GM18499 (cell line): ENCODE measurements around the gene PCSK2.

ENCODE experiments used
- ATAC-seq: cut with Tn5 transposase; IDR thresholded peaks from one replicate; pipeline ENCODE4 v1.9.1; 2021; ENCODE audit warnings: moderate number of reproducible peaks; ENCODE audit not compliant: insufficient read depth, unreplicated experiment

Gene PCSK2

DNA sequence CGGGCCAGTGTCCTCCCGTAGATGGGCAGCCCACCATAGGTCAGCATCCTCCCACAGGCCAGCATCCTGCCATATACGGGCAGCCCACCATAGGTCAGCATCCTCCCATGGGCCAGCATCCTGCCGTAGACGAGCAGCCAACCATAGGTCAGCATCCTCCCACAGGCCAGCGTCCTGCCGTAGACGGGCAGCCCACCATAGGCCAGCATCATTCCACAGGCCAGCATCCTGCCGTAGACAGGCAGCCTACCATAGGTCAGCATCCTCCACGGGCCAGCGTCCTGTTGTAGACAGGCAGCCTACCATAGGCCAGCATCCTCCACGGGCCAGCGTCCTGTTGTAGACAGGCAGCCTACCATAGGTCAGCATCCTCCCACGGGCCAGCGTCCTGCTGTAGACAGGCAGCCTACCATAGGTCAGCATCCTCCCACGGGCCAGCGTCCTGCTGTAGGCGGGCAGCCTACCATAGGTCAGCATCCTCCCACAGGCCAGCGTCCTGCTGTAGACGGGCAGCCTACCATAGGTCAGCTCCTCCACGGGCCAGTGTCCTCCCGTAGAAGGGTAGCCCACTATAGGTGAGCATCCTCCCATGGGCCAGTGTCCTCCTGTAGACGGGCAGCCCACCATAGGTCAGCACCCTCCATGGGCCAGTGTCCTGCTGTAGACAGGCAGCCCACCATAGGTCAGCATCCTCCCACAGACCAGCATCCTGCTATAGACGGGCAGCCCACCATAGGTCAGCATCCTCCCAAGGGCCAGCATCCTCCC lies 241.4 kb downstream of the PCSK2 start:
- ATAC-seq: no peak

DNA sequence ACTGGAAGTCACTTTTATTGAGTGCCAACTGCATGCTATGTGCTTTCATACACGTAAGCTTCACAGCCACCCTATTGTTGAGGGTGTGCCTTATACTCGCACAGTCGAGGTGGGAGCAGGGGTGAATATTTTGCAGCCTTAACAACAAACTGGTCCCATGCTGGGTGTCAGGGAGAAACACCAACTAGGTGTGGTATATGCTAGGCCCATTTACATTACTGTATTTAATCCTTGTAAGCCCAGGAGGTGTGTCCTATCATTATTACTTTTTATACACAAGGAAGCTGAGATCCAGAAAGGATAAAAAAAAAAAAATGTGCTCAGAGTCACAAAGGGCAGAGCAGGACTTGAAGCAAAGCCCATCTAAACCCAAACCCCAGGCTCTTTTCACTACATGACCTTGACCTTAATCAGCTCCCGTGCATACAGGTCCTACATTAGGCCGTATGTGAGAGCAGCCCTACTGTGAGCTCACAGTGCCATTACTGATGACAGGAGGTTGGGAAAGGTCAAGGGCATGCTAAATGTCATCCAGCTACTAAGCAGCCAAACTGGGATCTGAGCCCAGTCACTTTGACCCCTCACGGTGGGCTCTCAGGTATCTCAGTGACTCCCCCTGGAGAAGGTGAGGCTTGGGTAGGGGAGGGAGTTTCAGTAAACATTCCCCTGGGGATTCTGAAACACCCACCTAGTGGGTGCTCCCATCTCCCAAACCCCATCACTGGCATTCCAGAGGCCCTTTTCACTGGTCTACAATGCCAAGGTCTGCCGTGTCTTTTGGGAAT lies 242.6 kb downstream of the PCSK2 start:
- ATAC-seq: no peak

DNA sequence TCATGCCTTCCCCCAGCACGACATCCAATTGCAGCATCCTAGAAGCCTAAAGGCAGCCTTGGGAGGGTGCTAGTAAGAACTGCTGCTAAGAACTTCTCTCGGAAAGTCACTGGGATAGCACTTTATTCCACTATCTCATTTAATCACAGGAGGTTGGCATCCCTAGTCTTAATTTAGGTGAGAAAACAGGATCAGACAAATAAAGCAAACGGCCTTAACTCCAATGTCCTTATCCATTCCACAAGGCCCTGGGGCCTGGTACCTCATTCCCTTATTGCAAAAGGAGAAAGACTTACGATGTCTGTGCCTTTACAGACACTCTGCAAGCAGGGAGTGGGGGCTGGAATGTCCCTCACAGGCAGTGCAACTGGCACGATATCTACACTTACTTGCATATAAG lies 243.7 kb downstream of the PCSK2 start:
- no peak for ATAC-seq

DNA sequence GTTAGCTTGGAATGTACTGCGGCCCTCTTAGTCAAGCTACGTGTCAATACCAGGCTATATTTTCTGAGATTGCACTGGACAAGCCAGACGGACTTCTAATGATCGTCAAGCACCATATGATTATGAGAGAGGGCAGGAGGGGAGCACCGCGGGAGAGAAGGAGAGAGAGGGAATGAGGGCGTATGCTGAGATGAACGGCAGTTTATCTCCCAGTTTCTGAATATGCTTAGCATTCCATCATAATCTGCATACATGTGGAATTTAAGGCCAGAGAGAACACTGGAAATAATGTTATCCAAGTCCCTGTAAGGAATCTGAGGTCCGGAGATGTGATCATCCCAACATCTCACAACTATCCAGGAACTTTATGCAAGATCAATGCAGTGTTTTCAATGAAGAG lies 244.1 kb downstream of the PCSK2 start:
- ATAC-seq: no peak

DNA sequence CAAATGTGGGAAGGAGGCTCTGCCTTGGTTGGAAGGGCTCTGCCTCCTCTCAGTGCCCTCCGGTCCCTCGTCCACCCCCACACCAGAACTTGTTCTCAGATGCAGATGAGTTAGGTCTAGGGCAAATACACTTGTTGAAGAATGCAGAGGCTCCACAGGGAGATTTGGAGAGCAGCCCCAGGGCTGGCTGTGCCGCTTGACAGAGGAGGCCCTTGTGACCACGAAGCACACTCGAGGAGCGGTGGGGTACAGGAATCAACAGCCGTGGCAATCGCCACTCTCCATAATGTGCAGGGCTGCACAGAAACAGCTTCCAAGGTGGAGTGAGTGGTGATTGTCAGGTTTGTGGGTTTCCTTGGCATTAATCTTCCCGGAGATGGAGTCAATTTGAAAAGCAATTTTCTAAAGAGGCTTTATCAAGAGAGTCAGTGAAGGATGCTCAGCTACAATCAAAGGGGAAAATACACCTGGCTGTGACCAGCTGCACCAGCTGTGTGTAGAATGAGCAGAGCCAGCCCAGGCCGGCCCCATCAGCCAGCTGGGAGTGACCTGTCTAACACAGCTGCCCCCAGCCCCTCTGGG lies 244.9 kb downstream of the PCSK2 start:
- ATAC-seq: no peak

DNA sequence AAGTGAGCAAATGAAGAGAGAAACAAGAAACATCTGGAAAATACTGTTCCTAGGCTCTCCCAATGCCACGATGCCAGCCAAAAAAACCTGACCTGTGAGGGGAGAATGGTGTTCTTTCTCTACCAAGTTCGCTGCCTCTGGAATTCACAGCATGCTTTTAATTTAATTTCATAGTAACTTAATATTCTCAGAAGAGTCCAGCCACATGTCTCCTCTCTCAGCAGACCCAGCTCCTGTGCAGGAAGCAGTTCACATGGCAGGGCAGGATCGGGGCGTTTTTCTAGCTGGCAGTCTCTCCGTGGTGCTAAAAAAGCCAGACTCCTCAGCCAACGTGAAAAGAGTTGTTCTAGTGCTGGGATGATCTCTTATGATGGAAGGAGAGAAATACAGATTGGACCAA lies 246.8 kb downstream of the PCSK2 start:
- no peak for ATAC-seq

DNA sequence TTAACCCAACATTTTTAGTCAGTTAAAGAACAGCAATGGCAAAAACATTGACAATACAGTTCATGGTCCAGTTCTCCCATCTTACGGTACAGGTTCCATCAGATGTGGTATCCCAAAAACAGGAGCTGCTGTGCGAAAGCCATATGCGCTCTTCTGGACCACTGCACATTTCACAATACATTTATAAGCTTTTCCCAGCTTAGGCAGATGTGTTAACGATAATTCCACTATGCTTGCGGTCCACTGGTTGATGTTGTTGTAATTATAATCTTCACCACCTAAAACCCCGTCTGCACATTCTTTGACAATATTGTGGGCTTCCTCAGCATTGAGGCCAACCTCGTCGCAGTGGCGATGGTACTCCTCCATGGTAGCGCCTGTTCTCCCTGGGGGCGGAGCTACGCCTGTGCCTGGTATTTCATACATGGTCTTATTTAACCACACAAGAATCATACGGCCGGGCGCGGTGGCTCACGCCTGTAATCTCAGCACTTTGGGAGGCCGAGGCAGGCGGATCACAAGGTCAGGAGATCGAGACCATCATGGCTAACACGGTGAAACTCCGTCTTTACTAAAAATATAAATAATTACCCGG lies 252.3 kb downstream of the PCSK2 start:
- ATAC-seq: no peak

DNA sequence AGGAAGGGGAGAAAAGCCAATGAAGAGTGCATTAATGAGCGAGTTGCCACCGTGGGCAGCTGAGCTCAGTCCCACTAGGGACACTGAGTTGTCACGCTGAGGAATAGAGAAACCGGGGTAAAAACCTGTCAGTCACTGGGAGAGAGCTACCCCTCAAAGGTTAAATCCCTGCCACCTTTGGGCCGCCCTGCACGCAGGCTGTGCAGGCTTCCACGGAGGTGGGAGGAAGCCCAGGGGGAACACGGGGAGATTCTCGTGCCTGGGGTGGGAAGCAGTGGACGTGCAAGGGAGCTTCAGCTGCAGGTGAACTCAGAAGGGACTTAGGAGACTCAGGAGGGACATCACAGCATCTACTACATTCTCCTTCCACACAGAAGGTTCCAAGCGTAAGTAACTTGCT lies 253.9 kb downstream of the PCSK2 start:
- ATAC-seq: no peak

DNA sequence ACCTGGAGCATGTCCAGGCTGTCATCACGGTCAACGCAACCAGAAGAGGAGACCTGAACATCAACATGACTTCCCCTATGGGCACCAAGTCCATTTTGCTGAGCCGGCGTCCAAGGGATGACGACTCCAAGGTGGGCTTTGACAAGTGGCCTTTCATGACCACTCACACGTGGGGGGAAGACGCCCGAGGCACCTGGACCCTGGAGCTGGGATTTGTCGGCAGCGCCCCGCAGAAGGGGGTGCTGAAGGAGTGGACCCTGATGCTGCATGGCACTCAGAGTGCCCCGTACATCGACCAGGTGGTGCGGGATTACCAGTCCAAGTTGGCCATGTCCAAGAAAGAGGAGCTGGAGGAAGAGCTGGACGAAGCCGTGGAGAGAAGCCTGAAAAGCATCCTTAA lies 254.8 kb downstream of the PCSK2 start:
- no peak for ATAC-seq

DNA sequence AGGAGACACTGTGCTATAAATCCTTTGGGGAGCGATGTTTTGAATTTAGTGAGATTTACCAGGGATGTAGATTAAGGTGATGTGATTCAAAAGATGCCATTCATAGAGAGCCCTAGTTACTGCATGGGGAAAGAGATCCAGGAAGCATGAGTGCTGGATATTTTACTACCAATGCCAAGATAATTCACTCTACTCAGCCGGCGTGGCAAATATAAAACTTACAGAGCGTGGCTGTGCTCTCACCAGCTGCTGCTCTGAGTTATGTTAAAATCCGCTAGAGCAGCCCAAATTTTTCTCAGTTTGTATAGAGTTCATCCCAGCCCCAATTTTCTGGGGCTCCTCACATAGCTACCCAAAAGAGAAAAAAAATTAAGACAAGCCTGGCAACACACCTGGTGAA lies 255.7 kb downstream of the PCSK2 start:
- ATAC-seq: no peak

DNA sequence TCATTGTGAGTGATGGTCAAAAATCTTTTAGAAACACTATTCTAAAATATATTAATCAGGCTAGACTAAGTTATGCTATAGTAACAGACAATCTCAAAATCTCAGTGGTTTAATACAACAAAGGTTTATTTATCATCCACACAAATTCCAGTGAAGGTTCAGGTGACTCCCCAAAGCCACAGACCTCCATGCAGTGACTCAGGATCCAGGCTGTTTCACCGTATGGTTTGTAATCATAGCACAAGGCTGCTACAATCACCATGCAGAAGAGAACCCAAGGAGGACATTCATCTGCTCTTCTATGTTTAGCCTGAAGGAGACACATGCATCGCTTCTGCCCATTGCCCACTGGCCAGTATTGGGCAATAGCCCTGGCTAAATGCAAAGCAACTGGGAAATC lies 258.2 kb downstream of the PCSK2 start:
- ATAC-seq: no peak

DNA sequence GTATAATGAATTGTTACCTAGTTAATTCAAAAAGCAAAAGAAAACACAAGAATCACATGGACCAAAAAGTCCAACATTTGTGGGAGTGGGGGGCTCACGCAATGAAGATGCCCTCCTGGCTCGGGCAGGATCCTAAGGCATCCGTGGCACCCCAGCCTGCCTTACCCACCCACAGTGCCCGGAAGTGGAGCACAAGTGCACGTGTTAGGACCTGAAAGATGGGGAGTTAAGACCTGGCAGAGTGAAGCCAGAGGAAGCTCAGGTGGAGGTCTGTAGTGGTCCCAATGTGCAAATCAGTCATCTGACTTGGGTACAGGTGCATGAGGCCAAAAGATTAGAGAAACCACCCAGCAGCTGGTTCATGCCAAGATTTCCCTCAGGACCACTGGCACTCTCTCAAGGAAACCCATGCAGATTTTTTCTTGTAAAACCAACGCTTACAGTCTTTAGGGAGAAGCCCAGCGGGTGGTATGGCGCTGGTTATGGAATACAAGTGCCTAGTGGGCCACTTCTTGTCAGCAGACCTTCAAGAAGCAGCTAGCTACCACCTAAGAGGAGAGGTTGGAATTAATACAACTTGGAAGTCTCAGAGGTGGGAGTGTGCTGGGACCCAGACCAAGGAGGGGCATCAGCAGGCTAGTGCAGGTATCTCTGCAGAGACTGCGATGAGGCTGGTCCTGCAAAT lies 262.2 kb downstream of the PCSK2 start:
- ATAC-seq: no peak

DNA sequence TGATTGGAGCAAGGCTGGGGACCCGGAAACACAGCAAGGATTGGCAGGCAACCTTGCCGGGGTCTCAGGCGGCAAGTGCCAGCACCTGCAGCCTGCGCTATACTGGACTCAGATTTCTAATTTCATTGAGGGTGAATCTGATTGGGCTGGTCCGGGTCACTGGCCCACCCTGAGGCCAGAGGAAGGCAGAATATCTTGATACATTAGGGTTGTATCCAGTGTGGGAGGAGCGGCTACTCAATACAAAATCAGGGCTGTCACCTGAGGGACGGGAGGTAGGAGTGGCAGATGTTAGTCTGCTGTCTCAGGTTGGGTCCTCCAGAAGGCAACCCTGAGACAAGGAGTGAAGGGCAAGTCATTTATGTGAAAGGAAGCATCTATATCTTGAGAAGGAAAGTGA lies 263.7 kb downstream of the PCSK2 start:
- ATAC-seq: no peak

DNA sequence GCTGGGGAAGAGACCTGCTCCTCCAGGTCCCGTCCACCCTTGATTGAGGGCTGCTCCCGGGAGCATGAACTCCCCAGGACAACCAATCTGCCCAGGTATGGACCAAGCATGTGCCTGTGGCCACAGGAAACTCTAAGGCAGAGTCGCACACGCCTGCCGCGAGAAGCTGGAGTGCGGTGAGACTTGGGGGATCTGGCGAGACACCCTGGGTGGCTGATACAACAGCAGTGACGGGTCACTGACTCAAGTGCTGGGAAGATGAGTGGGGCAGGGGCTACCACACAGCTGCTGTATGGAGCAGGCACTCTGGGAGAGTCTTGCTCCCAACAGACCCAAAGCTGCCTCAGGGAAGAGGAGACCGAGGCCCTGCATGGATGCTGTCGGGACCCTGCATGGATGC lies 264.2 kb downstream of the PCSK2 start:
- no peak for ATAC-seq

DNA sequence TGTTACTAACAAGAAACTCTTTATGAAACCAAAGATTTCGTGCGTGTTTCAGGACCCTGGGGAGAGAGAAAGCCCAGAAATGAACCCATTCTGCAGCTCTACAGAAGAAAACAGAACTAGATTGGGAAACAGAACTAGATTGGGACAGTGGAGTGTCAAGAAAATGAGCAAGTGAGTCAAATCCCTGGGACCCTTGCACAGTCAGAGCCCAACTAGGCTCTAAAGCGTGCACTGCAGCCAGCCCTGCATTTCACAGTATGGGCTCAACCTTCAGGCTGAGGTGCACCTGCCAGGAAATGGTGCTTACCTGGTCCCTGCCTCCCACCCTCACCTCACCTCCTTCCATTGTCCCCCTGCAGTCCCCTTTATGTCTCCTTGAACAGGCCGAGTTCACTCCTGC lies 264.6 kb downstream of the PCSK2 start:
- no peak for ATAC-seq

DNA sequence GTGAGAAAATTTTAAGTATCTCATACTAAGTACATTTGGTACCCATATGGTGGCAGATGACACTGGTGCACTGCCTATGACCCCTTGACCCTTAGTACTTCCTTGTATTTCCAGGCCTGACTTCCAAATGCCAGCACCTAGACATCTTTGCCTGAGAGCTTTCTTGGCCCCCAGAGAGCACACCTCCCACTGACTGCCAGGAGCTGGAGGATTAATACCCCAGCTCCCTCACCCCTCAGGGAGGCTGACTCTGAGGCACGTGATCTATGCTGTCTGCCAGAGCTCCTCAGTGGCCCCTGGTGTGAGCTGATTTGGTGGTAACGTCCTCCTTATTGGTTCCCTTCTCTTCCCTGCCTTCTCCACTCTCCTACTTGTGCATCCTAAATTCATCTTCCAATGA lies 266.3 kb downstream of the PCSK2 start:
- no peak for ATAC-seq

DNA sequence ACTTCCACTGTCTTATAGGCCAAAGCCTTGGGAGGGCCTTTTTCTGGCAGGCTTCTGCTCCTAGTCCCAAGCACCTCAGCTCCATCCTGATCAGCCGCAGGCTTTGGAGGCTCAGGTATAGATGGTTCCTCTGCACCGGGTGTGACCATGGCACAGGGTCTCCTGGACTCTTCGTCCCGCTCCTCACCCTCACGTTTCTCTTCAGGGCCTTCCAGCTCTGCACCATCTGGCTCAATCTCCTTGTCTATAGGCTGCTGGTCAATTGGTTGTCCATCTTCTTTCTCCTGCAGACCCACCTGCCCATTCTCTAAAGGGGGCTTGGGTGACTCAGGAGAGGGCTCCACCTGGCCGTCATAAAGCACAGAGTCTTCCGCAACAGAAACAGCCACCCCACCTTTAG lies 267.4 kb downstream of the PCSK2 start:
- ATAC-seq: no peak

DNA sequence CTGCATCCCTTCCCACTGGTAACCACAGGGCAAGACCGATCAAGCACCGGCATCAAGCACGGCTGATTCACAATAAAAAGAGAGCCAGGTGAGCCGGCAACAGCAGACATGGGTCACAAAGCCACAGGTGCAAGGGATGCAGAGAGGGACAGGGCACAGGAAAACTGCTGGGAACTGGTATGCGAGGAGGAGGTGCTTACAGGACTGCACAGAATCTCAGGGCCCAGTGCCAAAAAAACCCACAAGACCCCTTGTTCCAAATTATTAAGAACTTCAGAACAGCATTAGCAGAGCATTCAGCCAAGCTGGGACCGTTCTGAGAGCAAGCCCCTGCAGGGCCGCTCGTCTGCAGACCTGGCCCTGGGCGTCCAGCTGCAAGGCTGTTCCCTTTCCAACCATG lies 269.0 kb downstream of the PCSK2 start:
- no peak for ATAC-seq

DNA sequence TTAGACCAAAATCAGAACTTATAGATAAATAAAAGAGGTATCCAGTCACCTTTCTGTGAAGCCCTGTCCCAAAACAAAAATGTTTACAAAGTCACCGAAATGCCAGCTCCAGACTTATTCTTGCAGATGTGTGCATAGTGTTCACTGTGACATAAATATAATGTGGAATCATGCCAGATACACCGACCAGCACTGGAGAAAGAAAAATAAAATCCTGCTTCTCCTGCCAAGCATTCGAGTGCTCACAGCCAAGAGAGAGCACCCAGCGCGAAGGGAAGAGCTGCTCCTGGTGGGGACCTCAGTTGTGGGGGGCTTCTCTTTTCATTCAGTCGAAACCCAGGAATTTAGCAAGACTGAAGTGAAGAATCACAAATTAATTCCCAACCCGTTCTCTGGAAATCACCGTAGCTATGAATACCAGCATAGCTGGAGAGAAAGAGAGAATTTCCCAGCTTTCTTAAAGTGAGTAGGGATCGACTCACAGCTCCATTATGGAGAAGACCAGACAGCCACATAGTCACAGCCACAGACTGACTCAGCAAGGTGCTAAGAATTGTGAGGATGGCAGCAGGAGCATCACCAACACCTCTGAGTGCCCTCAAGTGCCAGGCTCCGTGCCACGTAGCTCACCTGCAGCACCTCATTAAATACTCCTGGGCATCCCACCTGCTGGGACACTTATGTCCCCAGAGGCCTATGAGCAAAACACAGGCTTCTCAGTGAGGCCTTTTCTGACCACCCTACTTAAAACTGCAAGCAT lies 271.2 kb downstream of the PCSK2 start:
- ATAC-seq: no peak

DNA sequence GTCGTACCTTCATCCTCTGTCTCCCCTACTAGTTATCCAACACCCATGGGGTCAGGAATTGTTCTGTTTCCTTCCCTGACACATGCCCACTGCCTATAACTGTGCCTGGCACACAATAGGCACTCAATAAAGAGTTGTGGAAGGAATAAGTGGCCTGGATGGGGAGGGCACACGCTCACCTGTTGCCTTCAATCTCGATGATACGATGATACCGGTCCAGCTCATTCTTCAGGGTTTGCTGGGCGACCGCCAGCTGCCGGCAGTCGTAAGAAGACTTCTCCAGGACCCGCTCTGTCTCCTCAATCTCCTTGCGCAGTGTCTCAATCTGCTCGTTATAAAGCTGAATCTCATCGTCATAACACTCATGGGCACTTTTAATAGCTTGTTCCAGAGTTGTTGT lies 271.8 kb downstream of the PCSK2 start:
- no peak for ATAC-seq
